HepG2 (cell line): ENCODE data around the gene ANAPC16. TPM values are rescaled to one million over a fixed set of nuclear protein-coding genes. Genes with fewer than 3 reads are reported as not detected.

Experiments
- ATAC-seq: fragments of 200-7000 bp; cut with Tn5 transposase; 3 replicates; pipeline ENCODE4 v1.9.1; 2020; ENCODE audit warnings: mild to moderate bottlenecking, moderate library complexity
- BruUV-seq: library from RNA; stranded (reverse); fragments of 400-500 nt; replicated peaks from 2 replicates; lab custom pipeline; 2021; lab: Mats Ljungman, UMichigan
- CTCF ChIA-PET: fragments of 300-600 bp; formaldehyde crosslinking; extraction: SDS; loops from one replicate; lab custom pipeline; 2021; ENCODE audit warnings: low total read pairs, inconsistent platforms, low intra/inter-chr PET ratio; lab: Yijun Ruan, JAX
- POLR2A ChIA-PET: fragments of 350-600 bp; sonication (Branson Sonifier 250); formaldehyde crosslinking; loops from one replicate; lab custom pipeline; 2020; ENCODE audit warnings: antibody characterized with exemption, inconsistent platforms; lab: Yijun Ruan, JAX
- DNase-seq: peaks from one replicate; pipeline ENCODE4 v3.0.0-alpha.2; 2015; ENCODE audit warnings: low spot score
- FAIRE-seq: peaks from 3 replicates; lab custom pipeline; 2011; peaks lifted over from hg19 to GRCh38; lab: Jason Lieb, UNC
- H2AFZ ChIP-seq: one replicate; pipeline ENCODE4 v1.6.1; 2011; ENCODE audit warnings: low read length, inconsistent platforms
- H3K27ac ChIP-seq: fragments of 300-600 bp; 3 replicates; pipeline ENCODE4 v1.8.0; 2011; ENCODE audit warnings: mixed run types, mild to moderate bottlenecking, mixed read lengths, low read length, inconsistent platforms; ENCODE audit not compliant: insufficient read depth; ENCODE audit errors: extremely low read length
- H3K27me3 ChIP-seq, 2 experiments: fragments of 200-600 bp in 1 of 2; 2 replicates in 1 of 2; 3 replicates in 1 of 2; pipeline versions ENCODE4 v1.6.0 to v1.8.0; 2011; ENCODE audit warnings: low read length in 2 of 2, mild to moderate bottlenecking in 2 of 2, moderate library complexity in 2 of 2, inconsistent platforms in 1 of 2; ENCODE audit not compliant: insufficient read depth in 2 of 2, control insufficient read depth in 1 of 2
- H3K36me3 ChIP-seq, 2 experiments: fragments of 200-600 bp in 1 of 2; replicated peaks in 1 of 2; 2 replicates in 1 of 2; 3 replicates in 1 of 2; pipeline versions ENCODE4 v1.5.1 to v1.8.0; 2011; ENCODE audit warnings: low read length in 2 of 2, inconsistent platforms in 1 of 2; ENCODE audit not compliant: insufficient read depth in 2 of 2, control insufficient read depth in 1 of 2
- H3K4me1 ChIP-seq: 2 replicates; pipeline ENCODE4 v1.5.1; 2012; ENCODE audit warnings: low read length, inconsistent platforms; ENCODE audit not compliant: insufficient read depth
- H3K4me2 ChIP-seq: 2 replicates; pipeline ENCODE4 v1.6.0; 2011; ENCODE audit warnings: low read depth, low read length, inconsistent platforms
- H3K4me3 ChIP-seq, 3 experiments: fragments of 200-600 bp in 1 of 3; sonication (generic), shearing (Covaris generic) in 1 of 3; replicated peaks in 1 of 3; 2 replicates each; pipeline ENCODE4 v1.5.1; 2011 to 2016; ENCODE audit warnings: low read length in 3 of 3, inconsistent platforms in 2 of 3, low read depth in 2 of 3, mild to moderate bottlenecking in 2 of 3, control low read depth in 1 of 3, mixed read lengths in 1 of 3; ENCODE audit not compliant: insufficient read depth in 1 of 3
- H3K79me2 ChIP-seq: one replicate; pipeline ENCODE4 v1.6.1; 2011; ENCODE audit warnings: low read length, inconsistent platforms; ENCODE audit not compliant: insufficient read depth
- H3K9ac ChIP-seq: 2 replicates; pipeline ENCODE4 v1.6.0; 2011; ENCODE audit warnings: mild to moderate bottlenecking, low read depth, low read length, inconsistent platforms; ENCODE audit not compliant: insufficient read depth
- H3K9me3 ChIP-seq: 2 replicates; pipeline ENCODE4 v1.5.1; 2012; ENCODE audit warnings: mild to moderate bottlenecking, low read length
- H4K20me1 ChIP-seq: 2 replicates; pipeline ENCODE4 v1.6.0; 2011; ENCODE audit warnings: inconsistent platforms, mild to moderate bottlenecking, low read length, moderate library complexity; ENCODE audit not compliant: insufficient read depth
- DDIT3 ChIP-seq: sonication (generic); formaldehyde crosslinking; IDR thresholded peaks from 2 replicates; pipeline ENCODE4 v1.4.0; 2020; ENCODE audit warnings: mild to moderate bottlenecking, missing genetic modification reagents
- DMAP1 ChIP-seq: IDR thresholded peaks from 2 replicates; pipeline ENCODE4 v1.6.1; 2016
- FOSL2 ChIP-seq: sonication (generic); formaldehyde crosslinking; IDR thresholded peaks from 2 replicates; pipeline ENCODE4 v1.4.0; 2020; ENCODE audit warnings: missing genetic modification reagents
- MZF1 ChIP-seq: sonication (generic); formaldehyde crosslinking; IDR thresholded peaks from 2 replicates; pipeline ENCODE4 v1.8.1; 2023; ENCODE audit warnings: mild to moderate bottlenecking, missing genetic modification reagents, borderline replicate concordance
- NCOA5 ChIP-seq: sonication (generic); formaldehyde crosslinking; IDR thresholded peaks from 2 replicates; pipeline ENCODE4 v1.4.0; 2020; ENCODE audit warnings: missing genetic modification reagents
- NR2F2 ChIP-seq: IDR thresholded peaks from 2 replicates; pipeline ENCODE4 v1.6.1; 2012; ENCODE audit warnings: low read depth, inconsistent platforms, borderline replicate concordance
- ZFP36L2 ChIP-seq: sonication (generic); formaldehyde crosslinking; IDR thresholded peaks from 2 replicates; pipeline ENCODE4 v1.4.0; 2020; ENCODE audit warnings: missing genetic modification reagents
- ZNF354B ChIP-seq: sonication (generic); formaldehyde crosslinking; IDR thresholded peaks from 2 replicates; pipeline ENCODE4 v1.8.0; 2022; ENCODE audit warnings: mild to moderate bottlenecking, missing genetic modification reagents
- ZNF615 ChIP-seq: sonication (generic); formaldehyde crosslinking; IDR thresholded peaks from 2 replicates; pipeline ENCODE4 v1.5.0; 2020; ENCODE audit warnings: mild to moderate bottlenecking, missing genetic modification reagents, borderline replicate concordance
- ZNF678 ChIP-seq: sonication (generic); formaldehyde crosslinking; IDR thresholded peaks from 2 replicates; pipeline ENCODE4 v1.4.0; 2020; ENCODE audit warnings: mild to moderate bottlenecking, missing genetic modification reagents
- WGBS: methylation state at CpG from one replicate; pipeline ENCODE4 v1.1.6; 2017; ENCODE audit warnings: low lambda C conversion rate; 5-methylcytosine and 5-hydroxymethylcytosine counted together
- in situ Hi-C: cut with HindIII; loops from 2 replicates; pipeline ENCODE4 v1.10.0; 2017; ENCODE audit warnings: low pct_unique_long_range_greater_than_20kb; ENCODE audit not compliant: extremely low pct_ligation_motif_present
- intact Hi-C: fragments of 100-400 bp; cut with micrococcal nuclease; formaldehyde crosslinking; loops from one replicate; pipeline ENCODE4 v1.10.0; 2022; ENCODE audit not compliant: unreplicated experiment
- polyA plus RNA-seq, 8 experiments: library from polyadenylated mRNA; depleted of rRNA in 3 of 8; stranded (reverse) in 7 of 8; unstranded in 1 of 8; fragments of >200 nt; fragmentation: Illumina TruSeq in 4 of 8; extraction: Trizol in 4 of 8; gene quantifications; 2 replicates each; pipeline versions ENCODE4 v1.2.1 to v1.2.3, GENCODE V29; 2011 to 2016; ENCODE audit warnings: low read depth in 4 of 8, missing spikeins in 1 of 8, mixed read lengths in 1 of 8; ENCODE audit not compliant: insufficient read depth in 1 of 8
- total RNA-seq, 5 experiments: library from RNA; depleted of rRNA; stranded (reverse); fragments of >200 nt; fragmentation: Illumina TruSeq; extraction: Trizol; gene quantifications; 2 replicates each; pipeline ENCODE4 v1.2.3, GENCODE V29; 2016; ENCODE audit warnings: low read depth in 1 of 5
- TF ChIP-seq, protein P1 (sequence below), 2 experiments: fragments of 450-650 bp in 1 of 2; sonication (generic) in 1 of 2; formaldehyde crosslinking; IDR thresholded peaks; 2 replicates each; pipeline versions ENCODE4 v1.5.0 to v1.8.0; 2020 to 2022; ENCODE audit warnings: mild to moderate bottlenecking in 1 of 2, missing genetic modification reagents in 1 of 2
- TF ChIP-seq, protein P2 (sequence below): sonication (generic); formaldehyde crosslinking; IDR thresholded peaks from 2 replicates; pipeline ENCODE4 v1.8.0; 2022; ENCODE audit warnings: mild to moderate bottlenecking, missing genetic modification reagents, moderate library complexity

The ANAPC16 gene
- total and polyA plus RNA-seq, 2 of the 13 experiments (the other 11 are each of a cell fraction or from before 2014, with no cell fraction given): 74.8 to 89.4 TPM

DNA sequence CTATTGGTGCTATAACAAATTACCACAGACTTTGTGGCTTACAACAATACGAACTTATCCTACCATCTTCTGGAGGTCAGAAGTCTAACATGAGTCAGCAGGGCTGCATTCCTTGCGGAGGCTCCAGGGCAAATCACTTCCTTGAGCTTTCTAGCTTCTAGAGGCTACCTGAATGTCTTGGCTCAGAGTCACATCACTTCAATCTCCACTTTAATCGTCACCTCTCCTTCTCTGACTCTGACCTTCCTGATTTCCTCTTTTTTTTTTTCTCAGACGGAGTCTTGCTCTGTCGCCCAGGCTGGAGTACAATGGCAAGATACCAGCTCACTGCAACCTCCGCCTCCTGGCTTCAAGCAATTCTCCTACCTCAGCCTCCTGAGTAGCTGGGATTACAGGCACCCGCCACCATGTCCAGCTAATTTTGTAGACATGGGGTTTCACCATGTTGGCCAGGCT is 44.6 kb upstream of the ANAPC16 start:
- no peaks in the 10 kb centered on the region for H4K20me1 ChIP-seq
- DNase-seq (peak; percentile 17), FAIRE-seq (peak; percentile 28), ATAC-seq (no peak)
- TF ChIP-seq FOSL2: peak; percentile 51; the same call in 1 of the 2 replicates
- TF ChIP-seq DMAP1 (CRISPR knock-in tag): no peak
- no peak for TF ChIP-seq MZF1 (CRISPR knock-in tag)
- TF ChIP-seq, protein P1, sequence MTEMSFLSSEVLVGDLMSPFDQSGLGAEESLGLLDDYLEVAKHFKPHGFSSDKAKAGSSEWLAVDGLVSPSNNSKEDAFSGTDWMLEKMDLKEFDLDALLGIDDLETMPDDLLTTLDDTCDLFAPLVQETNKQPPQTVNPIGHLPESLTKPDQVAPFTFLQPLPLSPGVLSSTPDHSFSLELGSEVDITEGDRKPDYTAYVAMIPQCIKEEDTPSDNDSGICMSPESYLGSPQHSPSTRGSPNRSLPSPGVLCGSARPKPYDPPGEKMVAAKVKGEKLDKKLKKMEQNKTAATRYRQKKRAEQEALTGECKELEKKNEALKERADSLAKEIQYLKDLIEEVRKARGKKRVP (CRISPR knock-in tag; IDR thresholded peaks at IDR 0.05): no peak
- no peak for TF ChIP-seq ZNF678 (CRISPR knock-in tag)
- H3K36me3 ChIP-seq: 0 out of 5 replicates have a peak, but pooled peaks cover 0 to 3% of the 10 kb centered on the region in 2 experiments
- H3K9ac ChIP-seq: no peak overlapping the region
- POLR2A ChIA-PET: no interaction called here
- H3K27me3 ChIP-seq: no peaks in the 10 kb centered on the region
- WGBS: 87% methylated on average over 7 of the region's 7 CpGs
- no peak overlapping the region for H3K4me3 ChIP-seq
- no TSS peak for BruUV-seq
- intact Hi-C loops: loop anchor here (10.0 kb wide), 1 partner anchor 66 kb away; no protein-coding TSS in a partner anchor
- H3K4me1 ChIP-seq: peaks cover 32% of the 10 kb centered on the region
- H3K27ac ChIP-seq: no peak overlapping the region
- H3K4me2 ChIP-seq: no peak overlapping the region
- CTCF ChIA-PET: no interaction called here
- no peaks in the 10 kb centered on the region for H3K9me3 ChIP-seq
- no peak overlapping the region for H2AFZ ChIP-seq
- H3K79me2 ChIP-seq: no peaks in the 10 kb centered on the region
- in situ Hi-C loops: no loop called here

GRCh38 chr10:72173262-72173618 is 42.6 kb upstream of the ANAPC16 start:
- Histone ChIP-seq H3K36me3 (peaks cover 2 to 12% of the 10 kb centered on the region in 2 experiments; a peak in 3 of 5 replicates), H3K79me2 (no peaks in the 10 kb centered on the region), H3K4me3 (no peak overlapping the region), H3K9me3 (no peaks in the 10 kb centered on the region), H3K9ac (no peak overlapping the region), H4K20me1 (no peaks in the 10 kb centered on the region), H3K27ac (no peak overlapping the region), H3K4me2 (no peak overlapping the region), H2AFZ (no peak overlapping the region), H3K4me1 (peaks cover 32% of the 10 kb centered on the region), H3K27me3 (no peaks in the 10 kb centered on the region)
- DNase-seq (no peak), FAIRE-seq (peak; percentile 12), ATAC-seq (no peak)
- ChIA-PET POLR2A (no interaction called here), CTCF (no interaction called here)
- no TSS peak for BruUV-seq
- WGBS: 98% methylated on average over 3 of the region's 3 CpGs
- intact Hi-C loops (loop anchor here (10.0 kb wide), 1 partner anchor 68 kb away; no protein-coding TSS in a partner anchor), in situ Hi-C loops (no loop called here)
- TF ChIP-seq DDIT3 (no peak), NR2F2 (no peak), ZNF615 (CRISPR knock-in tag) (no peak), ZFP36L2 (CRISPR knock-in tag) (no peak), ZNF354B (no peak), NCOA5 (CRISPR knock-in tag) (no peak)
- TF ChIP-seq, protein P2, sequence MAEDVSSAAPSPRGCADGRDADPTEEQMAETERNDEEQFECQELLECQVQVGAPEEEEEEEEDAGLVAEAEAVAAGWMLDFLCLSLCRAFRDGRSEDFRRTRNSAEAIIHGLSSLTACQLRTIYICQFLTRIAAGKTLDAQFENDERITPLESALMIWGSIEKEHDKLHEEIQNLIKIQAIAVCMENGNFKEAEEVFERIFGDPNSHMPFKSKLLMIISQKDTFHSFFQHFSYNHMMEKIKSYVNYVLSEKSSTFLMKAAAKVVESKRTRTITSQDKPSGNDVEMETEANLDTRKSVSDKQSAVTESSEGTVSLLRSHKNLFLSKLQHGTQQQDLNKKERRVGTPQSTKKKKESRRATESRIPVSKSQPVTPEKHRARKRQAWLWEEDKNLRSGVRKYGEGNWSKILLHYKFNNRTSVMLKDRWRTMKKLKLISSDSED (CRISPR knock-in tag): no peak
